Measurements from ENCODE around the gene TMEM205.

The TMEM205 gene

GRCh38 chr19:11339254-11340098 lies 6.6 kb downstream of the TMEM205 start, which contains the start of gene RAB3D:
Gene RAB3D (minus strand): TSS chr19:11339657. CDS start chr19:11337399, 2,258 bp downstream.
- Histone ChIP-seq H3K27me3 (ENCODE audit: insufficient read depth, low read length) (no peaks in the 10 kb centered on the region), H3K9me2 (ENCODE audit: low read depth, low read length) (no peaks in the 10 kb centered on the region), H3K9me3 (ENCODE audit: low read length) (no peaks in the 10 kb centered on the region), H3K4me1 (ENCODE audit: insufficient read depth, low read length, severe bottlenecking) (peaks cover 10% of the 10 kb centered on the region), H4K20me1 (ENCODE audit: insufficient read depth, low read length) (no peaks in the 10 kb centered on the region), H3K4me2 (ENCODE audit: low read length) (peak within 1 kb of the TSS; percentile 71), H3K36me3 (ENCODE audit: insufficient read depth, low read length) (peaks cover 21% of the 10 kb centered on the region), H3F3A (ENCODE audit: insufficient read depth, low read length) (no peaks in the 10 kb centered on the region), H3K27ac (ENCODE audit: low read depth, low read length, poor library complexity, severe bottlenecking) (no peak within 1 kb of the TSS), H3K9ac (ENCODE audit: low read length) (peak within 1 kb of the TSS; percentile 65), H2AFZ (ENCODE audit: low read length) (no peak within 1 kb of the TSS), H3K4me3 (ENCODE audit: low read depth, low read length, poor library complexity, severe bottlenecking) (peak within 1 kb of the TSS; percentile 66), H3K79me2 (ENCODE audit: insufficient read depth, low read length) (no peaks in the 10 kb centered on the region)
- TF ChIP-seq CTCF (IDR thresholded peaks at IDR 0.05; ENCODE audit: low read length), result no peak

DNA sequence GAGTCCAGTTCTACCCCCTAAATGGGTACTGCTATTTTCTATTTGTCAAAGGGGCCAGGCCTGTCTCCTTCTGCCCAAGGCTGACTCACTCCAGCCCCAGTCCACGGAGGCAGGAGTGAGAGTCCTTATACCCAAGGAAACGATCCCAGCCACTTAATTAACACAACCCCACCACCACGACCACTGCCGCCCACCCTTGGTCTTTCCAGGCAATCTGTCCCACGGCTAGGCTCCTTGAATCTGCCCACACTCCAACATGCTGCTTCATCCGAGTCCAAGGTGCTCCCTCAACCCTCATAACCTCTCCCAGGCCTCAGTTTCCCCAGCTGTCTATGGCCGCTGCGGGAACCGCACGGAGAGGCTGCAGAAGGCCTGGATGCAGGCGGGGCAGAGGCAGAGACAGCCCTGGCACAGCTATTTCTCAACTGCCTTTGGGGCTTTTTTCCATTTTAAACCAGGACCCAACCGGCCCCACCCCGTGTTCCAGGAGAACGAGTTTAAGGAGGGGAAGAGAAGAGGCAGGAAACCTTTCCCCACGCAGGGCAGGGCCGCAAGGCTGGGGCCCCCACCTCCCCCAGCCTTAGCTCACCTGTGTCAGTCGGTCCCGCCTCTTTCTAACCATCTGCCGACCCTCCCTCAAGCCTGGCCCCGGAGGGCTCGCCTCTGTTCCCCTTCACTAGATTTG lies 7.4 kb downstream of the TMEM205 start:
- no peaks in the 10 kb centered on the region for H4K20me1 ChIP-seq (ENCODE audit: insufficient read depth, low read length)
- peak overlapping the region; percentile 66 for H3K4me3 ChIP-seq (ENCODE audit: low read depth, low read length, poor library complexity, severe bottlenecking)
- H2AFZ ChIP-seq (ENCODE audit: low read length), result no peak overlapping the region
- no peak overlapping the region for H3K27ac ChIP-seq (ENCODE audit: low read depth, low read length, poor library complexity, severe bottlenecking)
- H3K4me1 ChIP-seq (ENCODE audit: insufficient read depth, low read length, severe bottlenecking), result peaks cover 6% of the 10 kb centered on the region
- H3K9me2 ChIP-seq (ENCODE audit: low read depth, low read length), result no peaks in the 10 kb centered on the region
- H3F3A ChIP-seq (ENCODE audit: insufficient read depth, low read length), result no peaks in the 10 kb centered on the region
- H3K79me2 ChIP-seq (ENCODE audit: insufficient read depth, low read length), result no peaks in the 10 kb centered on the region
- no peaks in the 10 kb centered on the region for H3K27me3 ChIP-seq (ENCODE audit: insufficient read depth, low read length)
- H3K9ac ChIP-seq (ENCODE audit: low read length), result peak overlapping the region; percentile 65; the same call in 1 of the 2 replicates
- H3K36me3 ChIP-seq (ENCODE audit: insufficient read depth, low read length), result peaks cover 21% of the 10 kb centered on the region
- H3K4me2 ChIP-seq (ENCODE audit: low read length), result peak overlapping the region; percentile 71
- no peaks in the 10 kb centered on the region for H3K9me3 ChIP-seq (ENCODE audit: low read length)
- TF ChIP-seq CTCF (IDR thresholded peaks at IDR 0.05; ENCODE audit: low read length), result no peak
- TF ChIP-seq EZH2 (IDR thresholded peaks at IDR 0.05; ENCODE audit: borderline replicate concordance, low read length), result no peak

DNA sequence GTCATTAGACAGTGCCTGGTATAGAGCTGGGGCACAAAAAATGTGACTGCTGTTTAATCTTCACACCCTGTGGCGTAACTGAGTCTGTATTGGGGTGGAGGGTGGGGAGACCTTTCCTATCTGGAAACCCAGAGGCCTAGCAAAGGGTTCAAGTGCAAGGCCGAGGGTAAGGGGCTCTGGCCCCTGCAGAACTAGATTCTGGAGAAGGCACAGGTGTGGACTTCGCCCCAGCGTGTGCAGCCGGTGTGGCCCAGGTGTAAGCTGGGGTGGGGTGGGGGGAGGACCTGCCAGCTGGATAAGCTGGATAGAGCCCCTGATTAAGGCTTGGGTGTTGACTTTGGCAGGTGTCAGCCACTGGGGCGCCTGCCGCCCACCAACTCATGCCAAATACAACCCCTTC lies 7.9 kb downstream of the TMEM205 start:
- Histone ChIP-seq H3F3A (ENCODE audit: insufficient read depth, low read length) (no peaks in the 10 kb centered on the region), H2AFZ (ENCODE audit: low read length) (no peak overlapping the region), H3K9me2 (ENCODE audit: low read depth, low read length) (no peaks in the 10 kb centered on the region), H3K4me1 (ENCODE audit: insufficient read depth, low read length, severe bottlenecking) (peaks cover 6% of the 10 kb centered on the region), H3K27me3 (ENCODE audit: insufficient read depth, low read length) (no peaks in the 10 kb centered on the region), H3K4me3 (ENCODE audit: low read depth, low read length, poor library complexity, severe bottlenecking) (no peak overlapping the region), H3K79me2 (ENCODE audit: insufficient read depth, low read length) (no peaks in the 10 kb centered on the region), H3K27ac (ENCODE audit: low read depth, low read length, poor library complexity, severe bottlenecking) (no peak overlapping the region), H3K4me2 (ENCODE audit: low read length) (no peak overlapping the region), H3K9me3 (ENCODE audit: low read length) (no peaks in the 10 kb centered on the region), H3K36me3 (ENCODE audit: insufficient read depth, low read length) (peaks cover 21% of the 10 kb centered on the region), H3K9ac (ENCODE audit: low read length) (no peak overlapping the region), H4K20me1 (ENCODE audit: insufficient read depth, low read length) (no peaks in the 10 kb centered on the region)
- no peak for TF ChIP-seq EZH2 (IDR thresholded peaks at IDR 0.05; ENCODE audit: borderline replicate concordance, low read length)
- TF ChIP-seq CTCF (IDR thresholded peaks at IDR 0.05; ENCODE audit: low read length), result no peak
